ENCODE results near the gene NEGR1. TPM values are rescaled to one million over a fixed set of nuclear protein-coding genes. Genes with fewer than 3 reads are reported as not detected.

NEGR1 gene
- polyA plus RNA-seq, 4 donors = 0.27 to 5.4 (median 1.7) TPM; not detected in 1

DNA sequence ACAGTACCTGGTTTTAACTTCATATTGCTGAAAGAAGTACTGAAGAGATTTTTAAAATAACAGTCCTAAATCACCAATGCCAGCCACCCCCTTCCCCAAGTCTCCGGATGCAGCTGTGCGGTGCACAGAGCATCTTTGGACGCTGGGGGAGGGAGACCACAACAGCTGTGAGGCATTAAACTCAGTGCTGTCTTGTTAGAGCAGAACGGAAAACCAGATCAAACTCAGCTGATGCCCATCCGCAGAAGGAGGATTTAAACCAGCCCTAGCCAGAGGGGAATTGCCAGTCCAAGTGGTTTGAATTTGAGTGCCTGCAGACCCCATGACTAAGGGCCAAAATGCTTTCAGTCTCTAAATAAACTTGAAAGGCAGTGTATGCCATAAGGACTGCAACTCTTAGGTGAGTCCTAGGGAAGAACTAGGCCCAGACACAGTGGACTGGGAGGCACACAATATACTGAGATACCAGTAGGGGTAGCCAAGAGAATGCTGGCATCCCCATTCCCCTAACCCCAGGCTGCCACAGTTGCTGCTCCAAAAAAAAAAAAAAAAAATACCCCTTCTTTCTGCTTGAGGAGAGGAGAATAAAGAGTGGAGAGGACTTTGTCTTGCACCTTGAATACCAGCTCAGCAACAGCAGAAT, 576.2 kb downstream of the NEGR1 start:
- Histone ChIP-seq H3K9me3 (ENCODE audit: control insufficient read depth in 2 of 2, insufficient read depth in 1 of 2, low read depth in 1 of 2, low read length in 1 of 2) (peaks cover 0 to 3% of the 10 kb centered on the region in 2 donors), H3K4me1 (ENCODE audit: control insufficient read depth in 3 of 3, insufficient read depth in 2 of 3, low read depth in 1 of 3, low read length in 2 of 3) (no peaks in the 10 kb centered on the region), H3K27ac (ENCODE audit: low read depth in 1 of 3, low read length in 2 of 3) (no peak overlapping the region), H3K36me3 (ENCODE audit: control insufficient read depth in 3 of 3, insufficient read depth in 2 of 3, low read depth in 1 of 3, low read length in 3 of 3) (no peaks in the 10 kb centered on the region), H3K4me3 (ENCODE audit: low read depth in 1 of 3, low read length in 3 of 3) (no peak overlapping the region), H3K27me3 (ENCODE audit: control insufficient read depth in 3 of 3, insufficient read depth in 3 of 3, low read length in 3 of 3) (no peaks in the 10 kb centered on the region)
- WGBS, 3 donors = 54 to 78% (median 63%) methylated on average over 5 of the region's 5 CpGs
- FAIRE-seq = no peak
- no peak for DNase-seq

DNA sequence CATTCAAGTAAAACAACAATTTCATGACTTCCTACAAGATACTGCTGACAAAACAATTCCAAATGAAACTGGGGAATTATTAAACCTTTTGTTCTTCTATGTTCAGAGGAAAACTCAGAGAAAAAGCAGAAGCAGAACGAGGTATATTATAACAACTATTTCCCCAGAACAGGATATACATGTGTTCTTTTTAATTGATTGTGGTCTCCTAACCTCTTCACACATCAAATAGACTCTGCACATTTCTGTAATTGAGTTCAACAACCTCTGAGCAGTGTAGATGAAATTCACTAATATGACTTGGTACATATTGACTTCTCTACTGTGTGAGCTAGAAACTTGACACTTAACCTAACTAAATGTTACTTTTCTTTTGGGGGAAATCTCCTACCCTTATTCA, 584.2 kb downstream of the NEGR1 start:
- Histone ChIP-seq H3K4me1 (ENCODE audit: control insufficient read depth in 3 of 3, insufficient read depth in 2 of 3, low read depth in 1 of 3, low read length in 2 of 3) (no peaks in the 10 kb centered on the region), H3K27me3 (ENCODE audit: control insufficient read depth in 3 of 3, insufficient read depth in 3 of 3, low read length in 3 of 3) (no peaks in the 10 kb centered on the region), H3K4me3 (ENCODE audit: low read depth in 1 of 3, low read length in 3 of 3) (no peak overlapping the region), H3K36me3 (ENCODE audit: control insufficient read depth in 3 of 3, insufficient read depth in 2 of 3, low read depth in 1 of 3, low read length in 3 of 3) (no peaks in the 10 kb centered on the region), H3K27ac (ENCODE audit: low read depth in 1 of 3, low read length in 2 of 3) (no peak overlapping the region), H3K9me3 (ENCODE audit: control insufficient read depth in 2 of 2, insufficient read depth in 1 of 2, low read depth in 1 of 2, low read length in 1 of 2) (no peaks in the 10 kb centered on the region)
- DNase-seq (no peak), FAIRE-seq (no peak)
- WGBS, 3 donors = 36 to 60% (median 60%) methylated on average over 1 of the region's 1 CpG

DNA sequence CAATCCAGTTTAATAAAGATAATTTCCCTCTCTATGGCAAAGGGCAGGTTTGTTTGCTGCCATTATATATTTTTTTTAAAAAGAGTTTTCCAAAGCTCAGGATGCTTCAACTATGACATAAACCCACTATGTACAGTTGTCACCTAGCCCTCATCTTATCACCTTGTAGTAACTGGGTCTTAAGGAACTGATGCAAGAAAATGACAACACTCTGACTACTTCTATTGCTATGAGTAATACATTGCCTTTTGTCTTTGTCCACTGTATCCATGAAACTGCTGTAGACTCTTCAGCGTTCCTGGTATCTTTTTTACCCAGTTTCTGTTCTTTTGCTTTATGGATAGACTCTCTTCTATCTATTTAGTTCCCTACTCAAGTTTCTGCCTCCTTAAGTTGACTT, 586.5 kb downstream of the NEGR1 start:
- 45 to 75% (median 67%) methylated on average over 1 of the region's 1 CpG for WGBS, 3 donors
- no peak for FAIRE-seq
- no peaks in the 10 kb centered on the region for H3K36me3 ChIP-seq (ENCODE audit: control insufficient read depth in 3 of 3, insufficient read depth in 2 of 3, low read depth in 1 of 3, low read length in 3 of 3)
- no peak for DNase-seq
- no peaks in the 10 kb centered on the region for H3K27me3 ChIP-seq (ENCODE audit: control insufficient read depth in 3 of 3, insufficient read depth in 3 of 3, low read length in 3 of 3)
- H3K4me1 ChIP-seq (ENCODE audit: control insufficient read depth in 3 of 3, insufficient read depth in 2 of 3, low read depth in 1 of 3, low read length in 2 of 3) = no peaks in the 10 kb centered on the region
- no peak overlapping the region for H3K4me3 ChIP-seq (ENCODE audit: low read depth in 1 of 3, low read length in 3 of 3)
- H3K27ac ChIP-seq (ENCODE audit: low read depth in 1 of 3, low read length in 2 of 3) = no peak overlapping the region
- H3K9me3 ChIP-seq (ENCODE audit: control insufficient read depth in 2 of 2, insufficient read depth in 1 of 2, low read depth in 1 of 2, low read length in 1 of 2) = no peaks in the 10 kb centered on the region

DNA sequence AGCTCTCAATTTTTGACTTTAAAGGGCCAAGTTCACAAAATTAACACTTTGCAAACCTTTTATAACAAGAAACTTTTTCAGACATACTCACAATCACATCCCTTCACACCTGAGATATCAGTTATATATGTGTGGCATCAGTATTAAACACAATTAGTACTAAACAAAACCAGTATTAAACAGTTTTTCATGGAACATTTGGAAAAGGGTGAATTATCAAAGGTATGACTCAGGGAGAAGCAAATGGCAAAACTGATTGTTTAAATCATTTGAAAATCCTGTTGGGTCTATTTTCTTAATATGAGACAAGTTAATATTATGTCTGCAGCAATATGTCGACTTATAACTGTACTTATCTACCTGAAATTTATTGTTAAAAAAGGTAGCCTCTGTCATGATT, 587.3 kb downstream of the NEGR1 start:
- no peak overlapping the region for H3K4me3 ChIP-seq (ENCODE audit: low read depth in 1 of 3, low read length in 3 of 3)
- no peaks in the 10 kb centered on the region for H3K9me3 ChIP-seq (ENCODE audit: control insufficient read depth in 2 of 2, insufficient read depth in 1 of 2, low read depth in 1 of 2, low read length in 1 of 2)
- no peaks in the 10 kb centered on the region for H3K36me3 ChIP-seq (ENCODE audit: control insufficient read depth in 3 of 3, insufficient read depth in 2 of 3, low read depth in 1 of 3, low read length in 3 of 3)
- 77 to 82% (median 79%) methylated on average over 1 of the region's 1 CpG for WGBS, 3 donors
- no peaks in the 10 kb centered on the region for H3K27me3 ChIP-seq (ENCODE audit: control insufficient read depth in 3 of 3, insufficient read depth in 3 of 3, low read length in 3 of 3)
- DNase-seq (no peak), FAIRE-seq (no peak)
- no peak overlapping the region for H3K27ac ChIP-seq (ENCODE audit: low read depth in 1 of 3, low read length in 2 of 3)
- no peaks in the 10 kb centered on the region for H3K4me1 ChIP-seq (ENCODE audit: control insufficient read depth in 3 of 3, insufficient read depth in 2 of 3, low read depth in 1 of 3, low read length in 2 of 3)

DNA sequence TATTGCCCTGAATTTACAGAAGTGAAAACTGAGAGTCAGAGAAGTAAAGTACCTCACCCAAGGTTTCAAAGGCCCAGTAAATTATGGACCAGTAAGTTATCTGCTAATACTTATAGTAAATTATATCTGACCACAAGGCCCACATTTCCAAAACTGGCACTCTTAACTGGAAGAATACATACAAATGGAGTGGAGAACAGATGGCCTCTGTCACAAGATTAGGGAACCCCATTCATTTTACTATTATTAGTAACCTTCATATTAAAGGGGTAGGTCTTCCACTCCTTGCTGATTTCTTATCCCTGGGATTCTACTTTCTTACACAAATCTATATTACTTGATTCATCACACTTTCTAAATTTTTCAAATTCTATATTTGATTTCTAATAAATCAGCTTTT, 588.8 kb downstream of the NEGR1 start:
- H3K27ac ChIP-seq (ENCODE audit: low read depth in 1 of 3, low read length in 2 of 3) = no peak overlapping the region
- H3K27me3 ChIP-seq (ENCODE audit: control insufficient read depth in 3 of 3, insufficient read depth in 3 of 3, low read length in 3 of 3) = no peaks in the 10 kb centered on the region
- no peaks in the 10 kb centered on the region for H3K36me3 ChIP-seq (ENCODE audit: control insufficient read depth in 3 of 3, insufficient read depth in 2 of 3, low read depth in 1 of 3, low read length in 3 of 3)
- H3K9me3 ChIP-seq (ENCODE audit: control insufficient read depth in 2 of 2, insufficient read depth in 1 of 2, low read depth in 1 of 2, low read length in 1 of 2) = no peaks in the 10 kb centered on the region
- no peak overlapping the region for H3K4me3 ChIP-seq (ENCODE audit: low read depth in 1 of 3, low read length in 3 of 3)
- FAIRE-seq (no peak), DNase-seq (no peak)
- no peaks in the 10 kb centered on the region for H3K4me1 ChIP-seq (ENCODE audit: control insufficient read depth in 3 of 3, insufficient read depth in 2 of 3, low read depth in 1 of 3, low read length in 2 of 3)

DNA sequence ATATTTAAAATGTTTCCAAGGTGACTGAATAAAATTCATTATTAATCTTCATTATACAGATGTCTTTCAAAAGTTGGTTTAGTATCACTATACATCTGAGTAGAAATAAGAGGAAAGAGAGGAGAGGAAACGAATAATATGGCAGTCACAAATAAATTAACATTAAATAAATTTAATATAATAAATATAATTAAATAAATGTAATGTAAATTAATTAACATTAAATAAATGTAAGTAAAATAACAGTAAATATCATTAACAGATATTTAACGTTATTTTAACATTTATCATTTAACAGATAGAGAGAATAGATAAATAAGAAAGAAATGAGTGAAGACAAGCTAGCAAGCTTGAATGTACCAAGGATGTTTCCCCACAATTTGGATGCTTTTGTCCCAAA, 592.7 kb downstream of the NEGR1 start:
- FAIRE-seq = peak; percentile 90
- no peak overlapping the region for H3K4me3 ChIP-seq (ENCODE audit: low read depth in 1 of 3, low read length in 3 of 3)
- H3K36me3 ChIP-seq (ENCODE audit: control insufficient read depth in 3 of 3, insufficient read depth in 2 of 3, low read depth in 1 of 3, low read length in 3 of 3) = no peaks in the 10 kb centered on the region
- no peaks in the 10 kb centered on the region for H3K9me3 ChIP-seq (ENCODE audit: control insufficient read depth in 2 of 2, insufficient read depth in 1 of 2, low read depth in 1 of 2, low read length in 1 of 2)
- H3K27ac ChIP-seq (ENCODE audit: low read depth in 1 of 3, low read length in 2 of 3) = no peak overlapping the region
- H3K27me3 ChIP-seq (ENCODE audit: control insufficient read depth in 3 of 3, insufficient read depth in 3 of 3, low read length in 3 of 3) = no peaks in the 10 kb centered on the region
- no peak for DNase-seq
- H3K4me1 ChIP-seq (ENCODE audit: control insufficient read depth in 3 of 3, insufficient read depth in 2 of 3, low read depth in 1 of 3, low read length in 2 of 3) = no peaks in the 10 kb centered on the region
- 40 to 78% (median 51%) methylated on average over 2 of the region's 2 CpGs for WGBS, 3 donors

DNA sequence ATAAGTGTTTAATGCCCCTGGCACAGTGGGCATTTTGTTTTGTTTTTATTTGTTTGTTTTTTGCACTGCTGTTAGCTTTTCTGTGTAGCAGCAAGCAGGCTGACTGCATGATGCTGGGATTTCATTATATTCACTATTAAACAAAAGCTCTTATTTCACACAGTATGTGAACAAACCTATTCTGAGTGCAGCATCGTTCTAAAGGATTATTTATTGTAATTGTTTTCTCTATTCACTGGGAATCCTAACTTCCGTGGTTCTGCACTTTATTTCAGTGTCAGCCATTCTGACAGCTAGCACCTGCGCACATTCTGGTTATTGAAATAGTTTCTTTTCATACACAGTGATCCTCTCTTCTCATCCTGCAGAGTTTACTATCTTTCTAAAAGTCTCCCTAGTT, 595.0 kb downstream of the NEGR1 start:
- no peaks in the 10 kb centered on the region for H3K4me1 ChIP-seq (ENCODE audit: control insufficient read depth in 3 of 3, insufficient read depth in 2 of 3, low read depth in 1 of 3, low read length in 2 of 3)
- no peaks in the 10 kb centered on the region for H3K27me3 ChIP-seq (ENCODE audit: control insufficient read depth in 3 of 3, insufficient read depth in 3 of 3, low read length in 3 of 3)
- 63 to 77% (median 69%) methylated on average over 3 of the region's 3 CpGs for WGBS, 3 donors
- H3K4me3 ChIP-seq (ENCODE audit: low read depth in 1 of 3, low read length in 3 of 3) = no peak overlapping the region
- no peak for DNase-seq
- H3K36me3 ChIP-seq (ENCODE audit: control insufficient read depth in 3 of 3, insufficient read depth in 2 of 3, low read depth in 1 of 3, low read length in 3 of 3) = no peaks in the 10 kb centered on the region
- no peak for FAIRE-seq
- H3K27ac ChIP-seq (ENCODE audit: low read depth in 1 of 3, low read length in 2 of 3) = no peak overlapping the region
- H3K9me3 ChIP-seq (ENCODE audit: control insufficient read depth in 2 of 2, insufficient read depth in 1 of 2, low read depth in 1 of 2, low read length in 1 of 2) = no peaks in the 10 kb centered on the region

DNA sequence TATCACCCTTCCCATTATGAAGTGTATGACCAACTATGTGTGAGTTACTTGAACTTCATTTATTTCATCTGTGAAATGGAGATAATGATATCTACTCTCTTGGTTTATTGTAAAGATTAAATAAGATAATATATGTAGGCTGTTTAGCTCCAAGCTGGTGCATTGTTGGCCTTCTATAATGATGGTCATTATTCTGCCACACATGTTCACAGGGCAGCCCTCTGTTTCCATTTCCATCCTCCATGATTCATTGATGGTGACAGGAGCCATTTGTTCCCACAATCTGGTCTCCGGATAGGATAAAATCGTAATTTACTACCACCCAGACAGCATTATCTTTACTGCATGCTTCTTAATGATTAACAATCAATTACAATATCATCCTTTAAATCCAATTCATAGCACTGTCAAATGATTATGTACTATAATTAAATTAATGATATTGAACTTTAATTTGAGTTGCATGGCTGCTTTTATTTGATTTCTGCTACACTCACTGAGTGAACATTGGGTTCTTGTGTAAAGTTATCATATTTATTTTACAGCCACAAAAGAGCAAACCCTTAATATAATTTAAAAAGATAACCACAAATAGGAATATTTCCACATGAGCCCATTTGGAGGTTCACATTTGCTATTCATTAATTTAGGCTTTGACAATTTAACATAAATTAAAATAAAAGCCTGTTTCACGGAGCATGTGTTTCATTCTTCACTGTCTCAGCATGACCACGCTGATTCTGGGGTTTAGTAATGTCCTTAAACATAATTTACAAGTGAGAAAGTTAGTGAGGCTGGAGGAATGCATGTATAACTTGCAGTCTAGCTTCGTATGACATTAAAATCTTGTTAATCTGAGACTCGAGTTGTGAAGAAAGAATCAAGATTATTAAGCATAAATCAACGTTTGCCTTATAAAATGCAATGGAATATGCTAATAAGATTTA, 605.1 kb downstream of the NEGR1 start:
- 49 to 62% (median 53%) methylated on average over 7 of the region's 7 CpGs for WGBS, 3 donors
- DNase-seq (no peak), FAIRE-seq (no peak)
- no peaks in the 10 kb centered on the region for H3K9me3 ChIP-seq (ENCODE audit: control insufficient read depth in 2 of 2, insufficient read depth in 1 of 2, low read depth in 1 of 2, low read length in 1 of 2)
- H3K4me1 ChIP-seq (ENCODE audit: control insufficient read depth in 3 of 3, insufficient read depth in 2 of 3, low read depth in 1 of 3, low read length in 2 of 3) = no peaks in the 10 kb centered on the region
- H3K36me3 ChIP-seq (ENCODE audit: control insufficient read depth in 3 of 3, insufficient read depth in 2 of 3, low read depth in 1 of 3, low read length in 3 of 3) = no peaks in the 10 kb centered on the region
- H3K4me3 ChIP-seq (ENCODE audit: low read depth in 1 of 3, low read length in 3 of 3) = no peak overlapping the region
- H3K27me3 ChIP-seq (ENCODE audit: control insufficient read depth in 3 of 3, insufficient read depth in 3 of 3, low read length in 3 of 3) = no peaks in the 10 kb centered on the region
- no peak overlapping the region for H3K27ac ChIP-seq (ENCODE audit: low read depth in 1 of 3, low read length in 2 of 3)

All from small intestine (tissue), 7 donors.